Activated gamma-delta T cell treated with Interleukin-2 at 50 U/mL for 16 hours (primary cell): ENCODE measurements around the gene IQSEC3.

ENCODE experiments used
- DNase-seq: peaks from one replicate; pipeline ENCODE4 v3.0.0-alpha.2; 2020

IQSEC3 gene

DNA sequence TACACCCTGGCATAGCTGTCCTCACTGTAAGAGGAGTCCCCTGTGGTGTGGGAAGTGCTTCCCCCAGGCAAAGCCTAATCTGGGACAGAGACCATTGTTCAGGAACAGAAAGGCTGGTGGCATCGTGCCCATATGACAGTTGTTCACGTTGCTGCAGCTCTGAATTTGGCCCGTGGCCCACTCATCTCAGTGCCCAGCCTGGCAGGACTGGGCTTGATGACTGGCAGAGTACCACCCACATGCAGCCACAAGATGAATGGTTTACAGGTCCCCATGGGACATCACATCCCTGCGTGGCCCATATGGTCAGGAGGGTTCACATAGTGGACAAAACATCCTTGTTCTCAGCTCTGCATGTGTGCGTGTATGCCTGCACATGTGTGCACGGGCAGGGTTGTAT lies 17.5 kb downstream of the IQSEC3 start:
- DNase-seq, result no peak

DNA sequence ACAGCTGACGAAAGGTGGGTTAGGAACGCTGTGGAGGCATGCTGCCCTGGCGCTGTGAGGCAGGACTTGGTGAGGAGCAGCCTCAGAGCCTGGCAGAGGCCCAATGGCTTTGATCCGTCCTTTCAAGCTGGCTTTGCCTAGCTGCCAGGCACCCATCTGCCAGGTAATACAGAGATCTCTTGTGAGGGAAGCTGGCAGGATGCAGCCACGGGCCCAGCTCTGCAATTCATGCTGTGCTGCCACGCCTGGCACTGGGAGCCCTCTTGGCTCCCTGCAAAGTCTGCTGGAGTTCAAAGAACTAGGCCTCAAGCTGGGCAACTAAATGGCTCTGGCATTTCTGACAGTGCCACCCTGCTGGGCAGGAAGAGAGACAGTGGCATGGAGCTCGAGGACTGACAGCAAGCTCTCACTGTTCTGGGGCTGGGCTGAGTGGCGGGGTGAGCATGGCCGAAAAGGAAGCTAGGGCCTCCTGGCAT lies 18.7 kb downstream of the IQSEC3 start:
- no peak for DNase-seq

DNA sequence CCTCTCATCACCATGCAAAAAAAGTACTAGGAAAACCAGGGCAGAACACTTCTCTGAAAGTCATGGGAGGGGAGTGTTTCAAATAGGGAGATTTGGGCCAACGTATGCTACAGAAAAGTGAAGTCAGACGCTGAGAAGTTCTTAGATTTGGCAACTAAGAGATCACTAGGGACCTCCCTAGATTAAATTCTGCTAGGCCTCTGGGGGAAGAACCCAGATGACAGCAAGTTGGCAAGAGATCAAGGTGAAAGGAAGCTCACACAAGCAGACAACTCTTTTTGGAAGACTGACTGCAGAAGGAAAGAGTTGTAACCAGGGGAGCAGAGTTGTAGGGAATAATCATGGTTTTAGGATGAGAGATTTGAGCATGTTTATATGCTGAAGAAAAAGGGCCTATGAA lies 20.7 kb downstream of the IQSEC3 start:
- no peak for DNase-seq

DNA sequence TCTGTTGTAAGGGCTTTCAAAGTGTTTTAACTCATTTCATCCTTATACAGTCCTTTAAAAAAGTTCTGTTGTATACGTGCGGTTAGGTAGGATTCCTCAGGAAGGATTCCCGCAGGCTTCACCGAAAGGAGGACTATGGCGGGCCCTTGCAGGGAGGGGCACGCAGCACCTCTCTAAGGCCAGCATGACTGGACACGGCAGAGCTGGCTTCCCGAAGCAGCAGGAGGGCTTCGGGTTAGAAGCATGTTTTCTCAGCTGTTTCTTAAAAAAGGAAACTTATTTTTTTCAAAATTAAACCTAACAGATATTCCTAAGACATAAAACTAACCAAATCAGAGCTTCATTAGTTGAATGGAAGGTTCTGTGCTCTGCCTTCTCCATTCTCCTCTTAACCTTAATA lies 21.3 kb downstream of the IQSEC3 start:
- no peak for DNase-seq

DNA sequence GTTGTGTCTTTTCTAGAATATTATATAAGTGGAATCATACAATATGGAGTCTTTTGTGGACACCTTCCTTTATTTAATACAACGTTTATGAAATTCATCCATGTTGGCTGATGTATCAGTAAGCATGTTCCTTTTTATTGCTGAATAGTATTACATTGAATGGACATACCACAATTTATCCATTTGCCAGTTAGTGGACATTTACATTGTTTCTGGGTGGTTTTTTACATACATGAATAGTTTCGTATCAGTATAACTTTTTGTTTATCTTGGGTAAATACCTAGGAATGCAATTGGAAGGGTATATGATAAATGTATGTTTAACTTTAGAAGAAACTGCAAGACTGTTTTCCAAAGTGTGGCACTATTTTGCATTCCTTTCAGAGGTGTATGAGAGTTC lies 23.1 kb downstream of the IQSEC3 start:
- no peak for DNase-seq

DNA sequence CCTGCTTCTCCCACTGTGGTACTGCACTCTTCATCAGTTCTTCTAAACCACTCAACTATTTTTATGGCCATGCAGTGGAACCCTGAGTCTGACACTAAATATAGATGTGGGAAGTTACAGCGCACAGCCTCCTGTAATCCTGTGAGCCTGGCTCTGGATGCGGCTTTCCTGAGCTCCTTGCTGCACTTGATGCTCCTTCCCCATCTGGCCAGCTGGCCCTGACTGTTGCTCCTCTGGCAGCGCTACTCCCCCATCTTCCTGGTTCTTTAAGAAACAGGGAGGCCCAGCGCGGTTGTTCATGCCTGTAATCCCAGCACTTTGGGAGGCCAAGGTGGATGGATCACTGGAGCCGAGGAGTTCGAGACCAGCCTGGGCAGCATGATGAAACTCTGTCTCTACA lies 24.6 kb downstream of the IQSEC3 start:
- no peak for DNase-seq

DNA sequence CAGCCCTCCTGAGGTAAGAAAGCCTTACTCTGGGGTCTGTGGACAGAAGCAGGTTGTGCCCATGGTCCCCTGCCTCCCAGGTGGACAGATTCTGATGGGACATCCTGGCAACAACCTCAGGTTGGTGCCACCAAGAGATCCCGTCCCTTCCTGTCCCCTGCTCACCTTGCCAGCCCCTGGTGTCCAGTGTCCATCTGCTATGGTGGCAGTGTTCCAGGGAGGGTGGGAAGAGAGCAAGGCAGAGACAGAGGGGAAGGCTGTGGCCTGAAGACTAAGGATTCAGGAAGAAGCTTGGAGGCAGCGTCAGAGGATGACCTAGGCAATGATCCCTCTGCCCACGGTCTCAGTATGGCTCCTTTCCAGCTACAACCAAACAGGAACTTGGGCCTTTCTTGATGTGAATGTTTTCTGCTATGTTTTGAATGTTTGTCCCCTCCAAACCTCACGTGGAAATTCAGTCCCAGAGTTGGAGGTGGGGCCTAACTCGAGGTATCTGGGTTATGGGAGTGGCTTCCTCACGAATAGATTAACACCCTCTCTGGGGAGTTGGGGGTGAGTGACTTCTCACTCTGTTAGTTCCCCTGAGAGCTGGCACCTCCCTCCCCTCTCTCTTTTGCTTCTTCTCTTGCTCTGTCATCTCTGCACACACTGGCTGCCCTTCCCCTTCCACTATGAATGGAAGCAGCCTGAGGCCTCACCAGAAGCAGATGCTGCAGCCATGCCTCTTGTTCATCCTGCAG lies 26.9 kb downstream of the IQSEC3 start:
- no peak for DNase-seq

DNA sequence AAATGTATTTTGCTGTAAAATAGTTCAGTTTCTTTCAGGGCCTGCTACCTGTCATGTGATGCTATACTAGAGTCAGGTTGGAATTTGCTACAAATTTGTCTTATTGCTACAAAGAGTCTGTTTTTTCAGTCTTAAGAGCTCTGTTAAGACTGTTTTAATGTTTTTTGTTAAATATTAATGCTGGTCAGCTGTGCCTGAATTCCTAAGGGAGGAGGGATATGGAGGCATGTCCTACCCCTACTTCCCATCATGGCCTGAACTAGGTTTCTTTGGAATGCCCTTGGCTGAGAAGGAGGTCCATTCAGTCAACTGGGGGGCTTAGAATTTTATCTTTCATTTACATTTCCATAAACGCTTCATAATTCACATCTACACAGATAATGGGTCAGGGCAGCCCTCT lies 30.0 kb downstream of the IQSEC3 start:
- no peak for DNase-seq

DNA sequence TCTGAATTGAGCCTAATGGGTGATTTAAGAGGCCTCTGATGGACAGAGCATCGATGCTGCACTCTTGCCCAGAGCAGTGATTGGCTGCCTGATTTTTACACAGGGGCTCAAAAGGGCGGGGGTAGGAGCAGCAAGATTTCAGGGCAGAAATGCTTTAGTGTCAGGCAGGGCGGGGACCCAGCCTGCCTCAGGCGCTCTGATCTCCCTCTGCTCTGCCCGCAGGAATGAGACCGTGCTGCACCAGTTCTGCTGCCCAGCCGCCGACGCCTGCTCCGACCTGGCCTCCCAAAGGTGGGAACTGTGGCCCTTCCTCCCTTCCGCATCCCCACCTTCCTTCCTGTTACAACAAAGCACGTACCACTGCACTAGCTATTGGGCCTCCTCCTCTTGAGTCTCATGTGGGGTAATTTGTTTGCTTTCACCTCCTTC lies 32.4 kb downstream of the IQSEC3 start:
- DNase-seq, result no peak

DNA sequence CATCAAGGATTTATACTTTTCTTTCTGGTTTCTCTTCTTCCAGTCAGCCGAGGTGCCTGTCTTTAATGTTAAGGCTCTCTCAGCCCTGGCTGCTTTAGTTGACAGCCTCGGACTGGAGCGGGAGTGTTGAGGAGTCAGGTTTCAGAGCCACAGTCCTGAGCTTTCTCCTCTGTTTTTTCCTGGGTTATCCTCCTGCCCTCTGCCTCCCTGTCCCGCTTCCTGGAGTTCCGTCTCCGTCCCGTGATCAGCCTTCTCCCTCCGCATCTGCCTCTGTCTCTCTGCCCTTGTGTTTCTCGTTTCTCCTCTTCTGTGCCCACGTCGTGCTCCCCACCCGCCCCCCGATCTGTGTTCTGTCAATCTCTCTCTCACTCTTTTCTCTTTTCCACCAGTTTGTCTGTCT lies 33.0 kb downstream of the IQSEC3 start:
- no peak for DNase-seq

DNA sequence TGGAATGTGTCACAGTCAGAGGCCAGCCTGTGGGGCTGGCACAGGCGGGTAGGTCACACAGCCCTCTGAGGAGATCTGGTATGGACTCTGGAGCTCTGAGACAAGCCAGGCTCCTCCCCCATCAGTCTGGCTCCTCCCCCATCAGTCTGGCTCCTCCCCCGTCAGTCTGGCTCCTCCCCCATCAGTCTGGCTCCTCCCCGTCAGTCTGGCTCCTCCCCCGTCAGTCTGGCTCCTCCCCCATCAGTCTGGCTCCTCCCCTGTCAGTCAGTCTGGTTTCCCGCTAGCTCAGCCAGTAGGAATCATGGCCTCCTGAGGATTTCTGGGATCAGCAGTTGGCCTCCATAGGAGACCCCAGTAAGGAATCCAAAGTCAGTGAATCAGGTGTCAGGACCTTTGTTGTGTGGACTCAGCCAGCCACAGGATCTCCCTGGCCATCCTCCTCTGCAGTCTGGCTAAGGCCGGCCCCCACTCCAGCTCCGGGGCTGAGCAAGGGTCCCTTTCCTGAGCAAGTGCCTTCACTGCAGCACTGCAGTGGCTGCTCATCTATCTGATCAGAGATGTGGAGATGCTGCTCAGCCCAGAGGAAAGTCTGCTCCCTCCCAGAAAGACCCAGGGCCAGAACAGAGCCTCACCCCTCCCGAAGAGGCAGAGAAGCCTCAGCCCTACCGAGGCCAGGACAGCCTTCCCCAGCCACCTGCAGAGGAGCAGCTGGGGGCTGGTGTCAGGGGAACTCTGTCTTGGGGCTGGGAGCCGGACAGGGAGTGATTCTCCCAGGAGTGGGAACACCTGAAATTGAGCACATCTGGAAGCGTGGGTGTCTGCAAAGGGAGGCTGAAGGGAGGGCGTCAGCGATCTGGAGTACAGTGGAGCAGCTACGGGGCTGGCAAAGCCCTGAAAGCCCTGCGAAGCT lies 35.7 kb downstream of the IQSEC3 start:
- DNase-seq, result no peak

DNA sequence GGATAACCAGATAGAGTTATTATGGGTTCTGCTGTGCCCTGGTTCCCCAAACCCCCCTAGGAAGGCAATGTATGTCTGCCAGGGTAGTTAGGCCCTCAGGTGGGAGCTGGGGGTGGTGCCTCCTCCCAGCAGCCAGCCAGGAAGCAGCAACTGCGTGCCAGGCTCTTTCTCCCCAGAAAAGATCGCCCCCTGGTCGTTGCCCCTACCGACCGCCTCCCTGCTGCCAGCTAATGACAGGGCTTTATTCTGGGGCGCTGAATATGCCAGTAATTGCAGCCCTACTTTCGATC lies 36.3 kb downstream of the IQSEC3 start:
- DNase-seq, result no peak

DNA sequence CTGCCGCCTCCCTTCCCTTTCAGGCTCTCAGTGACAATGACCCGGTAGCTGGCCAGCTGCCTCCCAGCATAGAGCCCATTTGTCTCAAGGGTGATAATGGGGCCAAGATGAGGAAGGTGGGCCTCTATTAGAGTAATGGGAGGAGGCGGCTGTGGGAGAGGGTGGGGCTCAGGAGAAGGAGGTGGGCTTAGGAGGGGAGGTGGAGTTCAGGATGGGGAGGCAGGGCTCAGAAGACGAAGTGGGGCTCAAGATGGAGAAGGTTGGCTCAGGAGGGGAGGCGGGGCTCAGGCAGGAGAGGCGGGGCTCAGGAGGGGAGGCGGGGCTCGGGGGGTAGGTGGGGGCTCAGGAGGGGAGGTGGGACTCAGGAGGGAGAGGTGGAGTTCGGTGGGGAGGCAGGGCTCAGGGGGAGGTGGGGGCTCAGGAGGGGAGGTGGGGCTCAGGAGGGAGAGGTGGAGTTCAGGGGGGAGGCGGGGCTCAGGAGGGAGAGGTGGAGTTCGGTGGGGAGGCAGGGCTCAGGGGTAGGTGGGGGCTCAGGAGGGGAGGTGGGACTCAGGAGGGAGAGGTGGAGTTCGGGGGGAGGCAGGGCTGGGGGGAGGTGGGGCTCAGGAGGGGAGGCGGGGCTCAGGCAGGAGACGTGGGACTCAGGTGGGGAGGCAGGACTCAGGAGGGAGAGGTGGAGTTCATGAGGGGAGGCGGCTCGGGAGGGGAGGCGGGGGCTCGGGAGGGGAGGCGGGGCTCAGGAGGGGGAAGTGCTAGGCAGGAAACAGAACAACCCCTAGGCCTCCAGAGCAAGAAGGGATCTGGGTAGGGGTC lies 36.8 kb downstream of the IQSEC3 start:
- DNase-seq, result no peak

DNA sequence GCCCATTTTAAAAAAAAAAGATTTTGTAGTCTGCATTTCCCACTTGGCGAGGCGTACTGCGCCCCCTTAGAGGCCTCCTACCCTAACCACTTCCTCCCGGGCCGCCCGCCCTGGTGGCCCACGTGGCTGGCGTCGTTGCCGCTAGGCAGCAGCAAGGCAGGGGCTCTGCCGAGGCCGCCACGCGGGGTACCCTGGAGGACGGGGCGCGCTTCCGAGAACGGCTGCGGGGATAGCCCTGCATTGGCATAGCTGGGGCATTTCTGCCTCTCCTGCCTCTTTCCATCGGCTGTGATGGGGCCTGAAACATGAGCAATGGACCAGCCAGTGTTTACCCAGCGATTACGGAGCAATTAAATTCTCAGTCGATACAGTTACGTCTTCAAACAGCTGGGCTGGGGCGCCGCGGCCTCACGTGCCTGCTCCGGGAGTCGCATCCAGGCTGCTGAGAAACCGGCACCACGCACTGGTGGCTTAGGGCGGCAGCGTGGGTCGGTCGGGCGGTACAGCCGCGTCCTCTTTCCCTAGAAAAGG lies 38.0 kb downstream of the IQSEC3 start:
- DNase-seq, result peak; percentile 12

DNA sequence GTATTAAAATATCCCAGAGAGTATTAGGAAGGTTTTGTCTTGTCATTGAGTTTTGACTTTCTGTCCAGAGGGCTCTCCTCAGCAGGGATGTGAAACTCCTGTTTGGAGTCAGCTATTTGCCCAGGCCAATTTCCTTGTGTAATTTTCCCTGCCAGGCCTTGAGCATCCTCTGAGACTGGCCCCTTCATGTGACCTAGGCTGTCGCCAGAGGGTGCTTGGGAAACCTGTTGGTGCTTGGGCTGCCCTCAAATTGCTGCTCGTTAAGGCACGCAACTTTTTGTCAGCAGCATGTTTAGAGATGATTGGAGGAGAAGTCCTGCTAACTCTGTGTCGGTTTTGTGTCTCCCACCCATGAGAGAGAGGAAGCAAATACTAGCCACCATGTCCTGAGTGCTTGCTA lies 39.1 kb downstream of the IQSEC3 start:
- no peak for DNase-seq

DNA sequence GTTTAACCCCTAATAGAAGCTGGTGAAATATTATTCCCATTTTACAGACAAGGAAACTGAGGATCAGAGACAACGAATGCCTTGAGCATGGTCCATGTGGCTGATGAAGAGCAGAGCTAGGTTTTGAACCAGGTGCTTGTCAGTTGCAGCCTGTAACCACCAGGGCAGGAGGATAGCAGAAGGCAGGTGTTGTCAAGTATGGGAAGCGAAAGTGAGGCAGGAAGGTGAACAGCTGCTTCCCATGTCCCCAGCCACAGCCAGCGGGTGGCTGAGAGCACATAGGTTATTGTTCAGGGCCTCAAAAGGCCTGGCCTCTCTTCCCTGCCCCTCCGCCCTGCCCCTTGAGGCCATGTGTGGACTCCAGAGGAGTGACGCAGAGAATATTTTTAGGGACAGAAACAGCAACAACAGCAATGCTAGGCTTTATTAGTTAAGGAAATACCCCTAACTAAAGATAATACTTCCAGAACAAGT lies 39.6 kb downstream of the IQSEC3 start:
- DNase-seq, result no peak

DNA sequence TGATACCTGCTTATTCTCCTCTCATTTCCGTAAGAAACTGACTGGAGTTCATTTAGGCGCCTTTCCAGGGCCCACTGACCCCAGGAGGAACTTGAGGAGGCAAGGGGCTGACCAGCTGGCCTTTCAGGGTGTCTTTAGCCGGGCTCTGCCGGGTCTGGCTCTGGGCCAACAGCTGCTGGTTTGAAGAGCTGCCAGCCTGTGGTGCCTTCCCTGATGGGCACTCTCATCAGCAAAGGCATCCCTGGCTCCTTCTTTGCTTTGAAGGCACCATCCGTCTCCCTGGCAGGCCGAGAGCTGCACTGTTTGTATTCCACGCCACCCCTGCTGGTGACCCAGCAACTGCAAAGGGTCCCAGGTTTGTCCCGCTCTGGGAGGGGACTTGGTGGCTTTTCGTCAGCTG lies 42.0 kb downstream of the IQSEC3 start:
- DNase-seq, result no peak

DNA sequence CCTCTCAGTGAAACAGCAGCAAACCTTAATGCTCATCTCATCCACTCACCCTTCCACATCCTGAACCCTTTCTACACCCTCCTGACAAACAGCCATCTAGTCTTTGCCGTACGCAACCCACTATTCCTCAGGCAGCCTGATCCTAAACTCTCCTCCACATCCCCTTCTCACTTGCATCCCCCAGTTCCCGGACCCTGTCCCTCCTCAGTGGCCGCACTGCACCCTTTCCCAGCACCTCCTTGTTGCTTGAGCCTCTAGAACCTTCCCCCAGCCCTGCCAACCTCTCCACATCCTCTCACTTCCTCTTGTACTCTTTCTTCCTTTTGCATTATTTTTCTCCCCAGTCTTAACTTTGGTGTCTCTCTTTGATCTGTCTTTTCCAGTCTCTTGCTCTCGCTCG lies 42.9 kb downstream of the IQSEC3 start:
- DNase-seq, result no peak

DNA sequence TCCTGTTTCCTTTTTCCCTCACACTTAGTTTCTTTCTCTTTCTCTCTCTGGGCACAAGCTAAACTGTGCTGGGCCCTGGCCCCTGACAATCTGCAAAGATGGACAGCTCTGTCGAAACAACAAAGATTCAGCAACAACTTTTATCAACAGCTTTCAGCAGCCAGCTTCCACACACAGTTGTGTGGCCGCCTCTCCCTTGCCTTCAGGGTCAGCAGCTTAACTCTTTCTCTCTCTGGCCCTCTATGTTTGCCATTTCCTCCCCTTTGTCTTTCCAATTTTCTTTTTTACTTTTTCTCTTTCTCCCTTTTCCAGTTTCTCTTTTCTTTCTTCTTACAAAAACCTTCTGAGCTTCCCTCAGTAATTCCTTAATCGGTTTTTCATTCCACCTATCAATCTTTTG lies 43.3 kb downstream of the IQSEC3 start:
- DNase-seq, result no peak

DNA sequence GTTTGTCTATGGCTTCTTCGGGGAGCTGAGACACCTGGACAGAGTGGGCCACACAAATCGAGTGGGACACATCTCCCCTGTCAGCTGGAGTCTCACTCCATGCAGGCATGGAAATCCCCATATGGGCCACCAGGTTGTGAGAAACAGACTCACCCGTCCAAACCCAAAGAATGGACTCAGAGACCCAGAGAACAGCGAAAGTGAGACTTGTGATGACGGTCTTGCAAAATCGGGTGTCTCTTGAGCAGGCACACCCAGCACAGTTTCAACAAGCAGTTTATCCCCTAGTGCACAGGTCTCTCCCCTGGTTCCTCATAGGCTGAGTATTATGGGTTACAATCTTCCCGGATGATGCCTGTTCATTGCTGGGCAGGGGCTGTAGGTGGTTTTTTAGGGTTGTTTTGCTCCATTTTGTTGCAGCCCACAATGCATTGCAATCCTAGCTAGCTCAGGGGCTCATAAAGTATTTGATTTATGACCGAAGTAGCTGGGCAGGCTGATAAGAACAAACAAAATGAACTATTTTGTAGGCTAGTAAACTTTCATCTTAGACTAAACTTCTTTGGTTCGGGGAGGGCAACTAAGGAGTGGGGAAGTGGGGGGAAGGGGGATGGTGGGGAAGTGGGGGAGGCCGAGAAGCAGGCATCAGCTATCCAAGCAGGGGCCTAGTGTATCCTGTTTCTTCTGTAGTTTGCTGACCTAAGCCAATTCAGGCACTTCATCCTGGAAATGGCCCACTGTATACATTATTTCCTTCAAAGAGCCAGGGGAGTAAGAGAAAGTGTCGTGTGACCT lies 45.3 kb downstream of the IQSEC3 start:
- no peak for DNase-seq

DNA sequence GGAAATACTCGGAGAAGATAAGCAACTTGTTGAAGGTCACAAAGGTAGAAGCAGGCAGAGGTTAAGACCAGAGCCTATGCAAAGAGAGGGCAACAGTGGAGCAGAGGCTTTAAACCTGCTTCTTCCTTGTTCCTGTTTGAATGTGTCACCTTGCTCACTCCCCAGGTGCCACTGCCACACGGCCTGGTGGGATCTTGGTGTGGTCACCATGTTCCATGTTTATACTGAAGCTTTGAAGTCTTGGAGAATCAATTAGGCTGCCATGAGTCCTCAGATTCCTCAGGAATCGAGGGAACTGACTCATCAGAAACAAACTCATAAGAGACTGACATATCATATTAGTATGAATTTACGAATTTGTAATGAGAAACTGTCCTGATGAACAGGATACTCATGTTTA lies 46.8 kb downstream of the IQSEC3 start:
- DNase-seq, result no peak

DNA sequence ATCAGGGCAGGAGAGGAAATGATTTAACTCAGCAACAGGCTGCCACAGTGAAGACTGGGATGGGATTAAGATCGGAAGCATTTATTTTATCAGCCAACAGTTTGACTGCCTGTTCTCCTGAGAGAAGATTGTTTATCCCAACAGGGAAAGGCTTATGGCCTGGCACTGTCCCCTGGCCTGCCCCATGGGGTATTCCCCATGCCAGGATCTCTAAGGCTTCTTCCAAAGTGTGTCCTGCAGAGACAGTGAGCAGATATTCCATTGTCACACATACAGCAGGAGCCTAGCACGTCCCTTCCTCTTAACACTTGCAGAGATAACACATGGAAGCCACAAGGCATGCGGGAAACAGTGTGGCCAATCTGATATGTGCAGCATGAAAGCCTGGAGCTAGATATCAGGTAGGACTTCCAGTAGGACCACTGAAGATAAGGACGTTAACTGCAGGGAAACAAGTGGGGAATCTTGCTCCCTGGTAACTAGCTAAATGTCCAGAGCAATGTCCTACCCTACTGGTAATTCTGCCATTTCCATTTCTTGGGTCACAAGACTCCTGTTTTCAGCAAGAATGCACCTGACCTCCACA lies 48.2 kb downstream of the IQSEC3 start:
- DNase-seq, result no peak
